DMS79 treated with DMSO at 0.1 percent for 48 hours (cell line): ENCODE results near the gene ZNF223.

ENCODE experiments used
- DNase-seq: peaks from one replicate; lab custom pipeline; 2025; lab: John Stamatoyannopoulos, UW

Gene ZNF223

GRCh38 chr19:44071824-44072542, 20.1 kb downstream of the ZNF223 start, which contains the start of gene ZNF284:
ZNF284 (plus strand) TSS chr19:44072159; CDS start chr19:44076390, 4,231 bp downstream.
- DNase-seq, result peak; percentile 89

- DNase-seq, result peak; percentile 7
These were observed 20.9 kb downstream of the ZNF223 start for GRCh38 chr19:44072543-44073401.

- no peak for DNase-seq
These were observed 24.5 kb downstream of the ZNF223 start for GRCh38 chr19:44076325-44076724.

GRCh38 chr19:44092108-44092507, 40.3 kb downstream of the ZNF223 start:
- DNase-seq, result no peak

GRCh38 chr19:44093931-44094765, 42.3 kb downstream of the ZNF223 start, which contains the start of gene ZNF224:
ZNF224 (plus strand) TSS chr19:44094361; CDS start chr19:44097874, 3,513 bp downstream.
- DNase-seq, result peak; percentile 88

- no peak for DNase-seq
These were observed 55.9 kb downstream of the ZNF223 start for GRCh38 chr19:44107751-44108150.

- no peak for DNase-seq
These were observed 57.6 kb downstream of the ZNF223 start for GRCh38 chr19:44109458-44109857.

- no peak for DNase-seq
These were observed 60.2 kb downstream of the ZNF223 start for GRCh38 chr19:44111910-44112463.

- no peak for DNase-seq
These were observed 60.9 kb downstream of the ZNF223 start for GRCh38 chr19:44112802-44113137.

GRCh38 chr19:44113138-44113783, 61.4 kb downstream of the ZNF223 start, which contains the start of gene ZNF225:
ZNF225 (plus strand) TSS chr19:44113399; CDS start chr19:44115828, 2,429 bp downstream.
- peak; percentile 96 for DNase-seq

- no peak for DNase-seq
These were observed 62.1 kb downstream of the ZNF223 start for GRCh38 chr19:44113784-44114390.
